Activated naive CD4-positive, alpha-beta T cell (primary cell): Measurements from ENCODE around the gene RYR2.

Experiments used
- DNase-seq, 4 experiments: peaks; one replicate each; lab custom pipeline; 2025; lab: John Stamatoyannopoulos, UW

The RYR2 gene

DNA sequence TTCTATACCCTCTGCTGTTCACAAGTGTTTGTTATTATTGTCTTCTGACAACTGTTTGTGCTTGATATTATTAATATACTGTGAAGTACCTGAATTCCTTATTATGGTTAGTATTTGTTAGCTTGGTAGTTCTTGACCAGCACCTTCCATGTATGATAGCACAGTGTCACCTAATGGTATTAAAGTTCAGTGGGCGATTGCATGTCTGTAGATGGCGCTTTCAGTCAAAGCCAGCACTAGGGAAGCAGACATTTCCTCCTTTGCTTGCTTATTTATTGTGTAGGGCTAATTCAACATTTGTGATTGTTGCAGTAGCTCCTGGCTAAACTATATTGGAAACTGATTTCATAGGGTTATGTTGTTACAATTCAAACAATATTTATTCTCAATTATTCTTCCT, 630.8 kb downstream of the RYR2 start:
- DNase-seq = no peak

DNA sequence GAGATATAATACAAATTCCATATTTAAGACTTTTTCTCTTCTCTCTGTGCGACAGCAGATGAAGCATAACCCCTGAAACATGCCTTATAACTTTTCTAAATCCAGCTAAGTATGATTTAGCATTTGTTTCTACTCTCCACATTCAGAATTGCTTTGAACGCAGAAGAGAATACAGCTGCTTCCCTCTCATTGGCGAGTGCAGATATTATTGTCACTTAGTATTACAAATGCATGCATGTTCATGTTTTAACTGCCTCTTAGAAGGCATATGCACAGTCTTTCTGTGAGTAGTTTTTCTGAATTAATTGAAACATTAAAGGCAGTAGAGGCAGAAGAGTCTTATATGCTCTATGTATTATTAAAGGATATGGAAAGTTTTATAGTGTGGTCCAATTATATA, 631.6 kb downstream of the RYR2 start:
- DNase-seq = no peak

DNA sequence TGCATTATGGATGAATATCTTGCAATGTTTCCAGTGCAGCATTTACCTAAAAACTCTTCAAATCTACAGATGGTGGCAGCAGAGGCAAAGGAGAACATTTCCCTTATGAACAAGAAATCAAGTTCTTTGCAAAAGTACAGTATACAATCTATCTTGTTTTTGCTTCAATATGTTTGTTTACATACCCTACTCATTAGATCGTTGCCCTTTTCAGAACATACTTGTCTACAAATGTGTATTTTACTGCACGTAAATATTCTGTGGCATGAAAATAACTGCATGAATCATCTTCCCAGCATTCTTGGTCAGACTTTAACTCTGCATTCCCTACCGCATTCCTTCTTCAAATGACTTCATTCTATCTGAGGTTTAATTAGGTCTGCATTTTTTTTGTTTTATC, 636.0 kb downstream of the RYR2 start:
- DNase-seq = no peak

DNA sequence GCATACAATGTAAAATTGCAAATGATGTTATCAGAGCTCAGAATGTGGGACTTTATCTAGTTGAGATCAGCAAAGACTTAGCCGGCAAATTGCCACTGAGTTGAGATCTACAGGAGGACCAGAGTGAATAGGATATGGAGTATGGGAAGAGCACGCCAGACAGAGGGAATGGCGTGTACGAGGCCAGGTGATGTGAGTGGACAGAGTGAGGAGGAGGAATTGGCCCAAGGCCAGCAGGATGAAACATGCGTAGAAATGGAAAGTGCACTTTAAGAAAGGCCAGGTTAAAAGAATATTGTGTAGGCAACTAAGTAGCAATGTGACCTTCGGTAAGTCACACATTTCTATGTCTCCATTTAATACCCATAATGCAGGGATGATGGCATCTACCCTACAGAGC, 637.7 kb downstream of the RYR2 start:
- DNase-seq = no peak

DNA sequence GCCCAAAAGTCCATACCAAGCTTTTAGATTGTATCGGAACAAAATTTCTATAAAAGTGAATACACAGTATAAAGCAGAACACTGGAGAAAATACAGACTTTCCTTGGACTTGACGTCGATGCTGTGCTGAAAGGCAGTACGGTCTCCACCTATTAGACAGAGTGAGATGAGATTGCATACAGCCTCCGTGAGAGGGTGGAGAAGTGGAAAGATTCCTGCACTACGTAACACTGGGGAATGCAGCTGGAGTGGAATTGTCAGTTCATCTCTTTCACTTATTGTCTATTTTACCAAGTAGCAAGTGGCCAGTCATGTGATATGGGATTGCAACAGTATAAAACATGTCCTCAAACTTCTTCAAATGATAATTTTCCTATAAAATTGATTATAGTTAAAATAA, 639.2 kb downstream of the RYR2 start:
- DNase-seq = no peak

DNA sequence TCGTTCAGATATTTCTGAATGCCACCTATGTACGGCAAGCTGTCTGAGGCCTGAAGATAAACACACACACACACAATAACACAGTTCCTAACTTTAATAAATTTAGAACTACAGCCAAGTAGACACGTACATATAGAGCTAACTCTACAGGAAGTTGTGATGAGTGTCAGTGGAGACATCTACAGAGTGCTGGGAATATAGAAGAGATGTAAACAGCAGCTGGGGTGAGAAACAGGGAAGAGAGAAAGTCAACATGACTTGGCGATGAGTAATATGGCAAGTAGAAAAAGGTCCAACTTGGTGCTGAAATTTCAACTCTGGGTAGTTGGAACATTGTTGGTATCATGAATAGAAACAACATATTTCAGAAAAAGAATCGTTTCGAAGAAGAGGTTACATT, 642.3 kb downstream of the RYR2 start:
- DNase-seq = no peak

DNA sequence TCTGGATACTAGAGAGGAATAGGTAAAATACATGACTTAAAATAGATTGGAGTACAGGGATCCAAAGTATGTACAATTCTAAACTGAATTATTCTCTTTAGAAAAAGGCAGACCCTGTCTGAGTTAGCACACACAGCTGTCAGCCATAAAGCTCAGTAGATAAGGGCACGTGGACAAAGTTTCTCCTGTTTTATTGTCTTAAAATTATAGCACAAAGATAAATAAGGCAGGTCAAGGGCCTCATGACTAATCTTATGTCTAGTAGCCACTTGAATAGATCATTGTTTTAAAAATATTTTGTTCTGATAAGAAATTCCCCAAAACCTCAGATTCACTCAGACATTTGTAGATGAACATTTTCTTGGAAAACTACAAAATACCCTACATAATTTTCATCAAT, 643.6 kb downstream of the RYR2 start:
- DNase-seq = no peak

DNA sequence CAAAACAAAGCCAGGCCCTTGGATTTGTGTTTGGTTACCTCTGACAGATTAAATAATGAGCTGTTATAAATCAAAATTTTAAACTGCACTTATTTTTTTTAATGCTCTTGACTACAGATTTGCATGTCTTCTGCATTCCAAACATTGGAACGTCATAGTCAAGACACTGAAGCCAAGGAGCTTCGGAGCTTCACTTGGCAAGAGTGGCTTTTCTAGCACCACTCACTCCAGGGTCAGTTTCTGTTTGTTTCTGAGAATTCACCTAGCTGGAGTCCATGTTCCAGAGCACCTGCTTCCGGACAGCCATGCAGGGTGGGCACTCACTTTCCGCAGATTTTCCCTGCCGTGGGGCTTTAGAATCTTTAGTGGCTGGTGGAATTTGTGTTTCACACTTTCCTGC, 645.8 kb downstream of the RYR2 start:
- no peak for DNase-seq

DNA sequence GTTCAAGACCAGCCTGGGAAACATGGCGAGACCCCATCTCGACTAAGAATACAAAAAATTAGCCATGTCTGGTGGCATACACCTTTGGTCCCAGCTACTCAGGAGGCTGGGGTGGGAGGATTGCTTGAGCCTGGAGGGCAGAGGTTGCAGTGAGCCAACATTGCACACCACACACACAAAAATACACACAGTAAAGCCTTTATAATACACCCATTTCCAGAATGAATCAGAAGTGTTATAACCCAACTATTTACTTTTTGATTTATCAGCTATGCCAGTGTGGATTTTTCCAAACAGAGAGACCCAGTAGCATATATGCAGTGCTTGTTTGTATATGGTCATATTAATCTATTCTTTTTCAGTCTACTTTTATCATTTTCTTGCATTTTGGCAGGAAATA, 648.7 kb downstream of the RYR2 start:
- DNase-seq = no peak

DNA sequence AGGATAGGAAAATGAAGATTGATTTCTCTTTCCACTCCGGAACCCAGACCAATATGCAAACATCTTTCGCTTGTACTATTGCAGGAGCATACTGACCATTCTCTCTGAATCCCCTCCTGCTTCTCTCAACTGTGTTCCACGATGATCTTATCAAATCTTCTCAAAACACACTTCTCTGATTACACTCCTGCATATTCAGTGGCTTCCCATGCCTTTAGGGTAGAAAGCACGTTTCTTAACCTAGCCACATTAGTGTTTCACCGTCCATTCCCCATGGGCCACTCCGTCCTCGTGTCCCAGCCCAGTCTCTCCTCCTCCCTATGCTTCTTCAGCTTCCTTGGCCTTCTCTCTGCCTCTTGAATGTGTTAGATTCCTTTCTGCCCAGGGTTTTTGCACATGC, 650.3 kb downstream of the RYR2 start:
- no peak for DNase-seq

DNA sequence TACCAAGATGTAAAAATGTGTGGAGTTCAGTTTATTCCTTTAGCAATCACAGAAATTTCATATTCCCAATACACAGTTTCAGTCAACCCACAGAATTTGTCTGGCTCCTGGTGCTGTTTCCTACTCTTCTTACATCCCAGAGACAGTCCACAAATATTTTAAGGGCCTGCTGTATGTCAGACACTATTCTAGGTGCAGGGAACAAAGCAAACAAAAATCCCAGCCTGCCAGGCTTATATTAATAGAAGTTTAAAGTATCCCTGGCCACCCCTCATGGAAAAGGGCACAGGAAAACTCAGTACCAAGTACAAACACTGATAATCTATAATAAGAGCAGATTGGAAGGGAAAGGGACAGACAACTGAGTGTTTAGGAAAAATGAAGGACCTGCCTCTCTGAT, 653.9 kb downstream of the RYR2 start:
- no peak for DNase-seq

DNA sequence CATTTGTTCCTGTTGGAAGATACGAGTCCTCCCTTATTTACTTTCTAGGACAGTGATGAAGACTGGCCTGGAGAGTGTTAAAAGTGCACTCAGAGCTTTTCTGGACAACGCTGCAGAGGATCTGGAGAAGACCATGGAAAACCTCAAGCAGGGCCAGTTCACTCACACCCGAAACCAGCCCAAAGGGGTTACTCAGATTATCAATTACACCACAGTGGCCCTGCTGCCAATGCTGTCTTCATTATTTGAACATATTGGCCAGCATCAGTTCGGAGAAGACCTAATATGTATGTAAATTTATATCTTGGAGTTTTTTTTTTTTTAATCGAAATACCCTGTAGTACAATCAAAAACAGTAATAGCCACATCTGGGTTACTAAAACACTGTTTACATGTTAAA, 658.2 kb downstream of the RYR2 start:
- DNase-seq = no peak

DNA sequence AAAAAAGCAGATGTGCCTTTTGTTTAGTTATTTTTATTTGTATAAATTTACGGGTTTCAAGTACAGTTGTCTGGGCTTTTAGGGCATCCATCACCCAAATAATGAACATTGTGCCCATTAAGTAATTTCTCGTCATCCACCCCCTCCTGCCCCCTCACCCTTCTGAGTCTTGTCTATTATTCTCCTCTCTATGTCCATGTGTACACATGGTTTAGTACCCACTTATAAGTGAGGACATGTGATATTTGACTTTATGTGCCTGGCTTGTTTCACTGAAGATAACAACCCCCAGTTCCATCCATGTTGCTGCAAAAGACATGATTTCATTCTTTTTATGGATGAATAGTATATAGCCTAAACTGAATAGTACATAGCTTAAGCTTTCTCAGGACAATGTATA, 659.5 kb downstream of the RYR2 start:
- no peak for DNase-seq

DNA sequence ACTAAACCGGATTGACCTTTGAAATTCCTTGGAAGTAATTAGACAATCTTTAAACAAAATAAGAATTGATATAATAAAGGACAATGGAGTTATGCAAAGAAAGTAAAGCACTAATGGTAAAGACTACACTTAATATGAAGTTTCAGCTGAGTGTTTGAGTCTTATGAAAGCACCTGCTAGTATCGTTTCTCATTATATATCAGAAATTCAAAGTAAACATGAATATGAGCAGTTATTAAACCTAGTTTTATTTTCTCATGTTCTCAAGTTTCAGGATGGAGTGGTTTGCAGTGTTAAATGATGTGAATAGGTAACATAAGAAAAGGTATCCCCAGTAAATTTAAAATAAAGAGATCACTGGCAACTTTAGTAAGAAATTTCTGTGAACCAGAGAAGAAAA, 660.2 kb downstream of the RYR2 start:
- no peak for DNase-seq

DNA sequence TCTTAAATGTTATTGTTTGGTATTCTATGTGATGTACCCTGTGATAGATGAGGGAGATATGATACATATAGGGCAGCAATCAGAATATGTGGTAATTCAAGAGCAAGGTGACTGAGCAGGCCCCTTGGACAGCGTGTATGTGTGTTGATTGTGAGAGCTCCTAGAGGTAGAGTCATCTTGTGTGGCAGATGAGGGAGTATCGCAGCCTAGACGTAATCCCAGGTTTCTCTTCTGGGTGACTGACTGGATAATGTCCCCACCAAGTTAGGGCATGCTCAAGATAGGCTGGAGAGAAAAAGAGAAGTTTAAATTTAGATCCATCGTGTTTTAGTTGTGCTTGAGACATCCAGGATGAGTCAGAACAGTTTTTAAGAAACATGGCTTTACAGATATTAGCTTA, 663.5 kb downstream of the RYR2 start:
- no peak for DNase-seq

DNA sequence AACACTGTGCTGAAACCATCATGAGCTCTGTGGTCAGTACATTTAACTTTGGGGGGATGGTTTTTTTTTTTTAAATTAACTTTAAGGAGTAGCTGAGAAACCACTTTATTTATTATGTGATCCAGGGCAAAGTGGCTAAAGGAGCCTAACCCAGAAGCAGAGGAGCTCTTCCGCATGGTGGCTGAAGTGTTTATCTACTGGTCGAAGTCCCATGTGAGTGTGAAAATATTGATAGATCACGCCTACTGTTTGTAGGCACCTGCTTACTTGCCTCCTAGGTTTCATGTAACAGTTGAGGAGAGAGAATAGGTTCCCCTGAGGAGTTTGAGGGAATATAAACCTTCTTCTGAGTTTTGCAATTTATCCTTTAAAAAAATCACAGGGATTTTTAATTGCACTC, 667.4 kb downstream of the RYR2 start:
- no peak for DNase-seq

DNA sequence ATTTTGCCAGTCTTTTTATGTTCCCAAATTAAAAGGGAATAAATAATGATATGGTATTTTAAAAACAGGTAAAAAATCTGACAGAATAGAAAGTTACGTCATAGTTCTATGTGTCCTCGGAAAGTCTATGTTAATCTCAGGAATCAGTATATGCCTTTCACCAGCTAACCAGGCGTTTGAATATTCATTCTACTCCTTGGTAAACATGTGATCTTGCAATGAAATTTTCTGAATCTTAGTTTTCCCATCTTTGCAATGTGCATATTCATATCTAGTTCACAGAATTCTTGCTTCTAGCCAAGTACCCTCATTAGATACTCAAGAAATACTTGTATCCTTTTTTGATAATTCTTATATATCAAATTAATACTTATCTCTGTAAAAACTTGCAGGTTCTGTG, 669.3 kb downstream of the RYR2 start:
- DNase-seq = no peak

DNA sequence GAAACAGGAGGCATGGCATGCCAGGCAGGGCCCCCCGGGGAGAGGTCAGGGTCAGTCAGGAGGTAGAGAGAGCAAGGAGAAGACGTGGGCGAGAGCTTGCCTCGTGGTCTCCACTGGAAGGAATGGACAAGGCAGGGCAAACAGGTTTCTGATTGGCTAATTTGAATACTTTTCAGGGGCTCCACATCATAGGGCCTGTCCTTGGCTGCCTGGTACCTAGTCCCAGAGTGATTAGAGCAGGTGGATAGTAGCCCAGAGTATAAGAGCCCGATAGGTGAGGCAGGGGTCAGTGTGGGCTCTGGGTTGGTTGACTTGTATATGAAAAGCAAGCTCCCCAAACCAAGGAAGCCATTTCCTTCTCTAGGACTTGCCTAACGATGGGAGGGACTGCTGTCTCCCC, 670.1 kb downstream of the RYR2 start:
- DNase-seq = no peak

DNA sequence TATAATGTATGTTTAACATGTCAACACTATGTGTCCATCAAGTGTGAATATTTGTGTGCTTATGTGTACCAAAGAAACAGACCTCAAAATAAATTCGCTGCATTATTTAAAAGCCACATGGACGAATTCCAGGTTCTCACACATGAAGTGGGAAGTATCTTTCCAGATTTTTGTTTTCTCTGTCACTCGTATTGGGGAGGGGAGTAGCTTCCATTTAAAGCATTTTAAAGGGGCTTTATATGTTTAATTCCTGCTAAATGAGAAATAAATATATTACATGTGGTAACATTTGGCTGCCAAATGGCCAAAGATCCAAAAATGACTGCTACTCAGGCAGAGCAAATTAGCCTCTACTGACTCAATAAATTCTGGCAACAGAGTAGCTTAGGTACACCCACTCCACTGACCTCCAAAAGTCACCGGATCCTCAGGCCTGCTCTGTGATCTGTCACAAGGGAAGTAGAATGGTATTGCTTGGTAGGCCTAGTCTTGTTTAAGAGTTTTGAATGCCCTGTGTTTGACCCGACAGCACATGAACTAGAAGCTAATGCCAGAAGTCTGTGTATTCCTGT, 670.7 kb downstream of the RYR2 start:
- no peak for DNase-seq

DNA sequence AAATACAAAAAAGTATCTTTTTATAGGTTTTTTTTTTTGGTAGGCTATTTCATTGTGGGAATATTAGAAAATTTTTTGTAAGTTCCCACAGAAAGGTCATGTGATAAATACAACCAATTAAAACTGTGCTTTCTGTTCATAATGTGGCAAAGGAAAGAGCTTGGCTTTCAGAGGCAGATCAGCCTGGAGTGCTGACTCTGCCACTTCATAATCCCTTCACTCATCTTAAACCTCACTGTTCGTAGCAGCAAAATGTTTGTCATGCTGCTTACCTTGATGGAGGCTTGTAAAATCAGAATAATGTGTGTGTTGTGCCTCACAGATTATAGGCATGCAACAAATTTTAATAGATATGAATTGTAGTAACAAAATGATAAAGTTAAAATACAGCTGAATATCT, 671.9 kb downstream of the RYR2 start:
- DNase-seq = no peak

DNA sequence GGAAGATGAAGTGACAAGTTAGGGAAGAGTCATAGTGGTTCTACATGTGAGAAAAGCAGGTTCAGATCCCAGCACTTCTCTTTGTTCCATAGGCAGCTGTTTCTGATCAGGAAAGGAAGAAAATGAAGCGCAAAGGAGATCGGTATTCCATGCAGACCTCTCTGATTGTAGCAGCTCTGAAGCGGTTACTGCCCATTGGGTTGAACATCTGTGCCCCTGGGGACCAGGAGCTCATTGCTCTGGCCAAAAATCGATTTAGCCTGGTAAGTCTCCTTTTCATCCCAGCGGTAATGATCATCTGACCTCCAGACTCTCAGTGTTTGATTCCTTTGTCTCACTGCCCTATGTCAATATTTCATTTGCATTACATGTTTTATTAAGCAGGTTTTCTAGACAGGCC, 675.1 kb downstream of the RYR2 start:
- DNase-seq = no peak

DNA sequence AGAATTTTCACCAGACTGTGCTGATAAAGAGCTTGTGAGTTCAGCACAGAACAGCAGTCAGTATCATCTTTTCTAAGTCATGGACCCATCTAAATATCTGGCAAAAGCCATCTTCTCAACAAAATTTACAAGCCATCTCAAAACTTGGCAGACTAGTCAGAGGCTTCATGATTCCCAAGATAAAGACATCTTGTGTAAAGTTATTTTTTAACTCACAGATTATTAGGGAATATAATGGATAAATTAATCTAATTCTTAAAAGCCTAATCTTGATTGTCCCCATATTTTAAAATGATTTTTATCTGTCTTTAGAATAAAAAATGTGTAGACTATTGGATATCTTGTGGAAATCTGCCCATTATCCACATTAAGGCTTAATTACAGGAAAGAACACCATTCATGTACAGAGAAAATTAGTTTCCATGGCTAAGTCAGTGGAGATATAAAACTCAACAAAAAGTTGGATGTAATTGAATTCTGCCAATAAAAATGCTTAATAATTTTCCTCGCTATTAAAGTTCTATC, 688.9 kb downstream of the RYR2 start:
- DNase-seq = no peak

DNA sequence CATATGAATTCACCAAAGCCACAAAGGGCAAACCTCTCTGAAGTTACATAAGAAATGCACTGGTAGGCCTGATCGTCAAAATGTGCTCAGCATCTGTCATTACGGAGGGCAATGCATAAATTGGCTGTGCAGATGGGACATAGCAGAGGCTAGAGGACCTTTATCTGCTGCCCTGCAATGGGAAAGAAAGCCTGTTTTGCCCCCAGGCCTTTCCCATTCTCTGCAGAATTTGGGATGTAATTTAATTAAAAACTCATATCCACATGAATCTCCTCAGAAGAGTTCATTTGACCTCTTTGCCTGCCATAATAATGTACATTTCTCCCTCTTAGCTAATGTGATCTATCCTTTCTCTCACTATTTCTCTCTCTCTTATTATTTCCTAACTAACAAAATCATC, 690.7 kb downstream of the RYR2 start:
- DNase-seq = no peak

DNA sequence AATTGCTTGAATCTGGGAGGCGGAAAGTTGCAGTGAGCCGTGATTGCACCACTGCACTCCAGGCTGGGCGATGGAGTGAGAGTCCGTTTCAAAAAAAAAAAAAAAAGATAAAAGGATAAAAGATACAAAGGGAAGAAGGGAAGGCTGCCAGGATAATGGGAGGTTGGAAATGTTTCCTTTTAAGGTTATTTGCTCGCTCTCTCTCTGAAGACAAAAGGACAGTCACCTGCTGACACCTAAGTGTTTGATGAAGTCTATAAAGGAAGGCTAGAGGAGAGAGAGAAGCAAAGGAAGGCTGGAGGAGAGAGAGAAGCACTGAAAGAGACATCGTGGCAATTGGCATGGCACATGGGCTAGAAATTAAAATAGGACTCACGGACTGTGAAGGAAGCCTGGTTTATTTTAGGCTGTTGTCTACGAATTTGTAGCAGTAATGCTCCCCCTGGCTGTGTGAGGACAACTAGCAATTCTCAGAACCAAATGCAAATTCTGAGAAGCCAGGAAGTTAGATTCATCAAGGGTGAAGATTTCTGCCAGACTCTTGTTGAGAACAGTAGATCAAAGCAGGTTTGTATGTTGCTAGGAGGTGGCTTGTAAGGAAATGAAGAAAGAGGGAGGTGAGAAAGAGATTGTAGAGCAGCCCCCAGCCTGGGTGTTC, 694.5 kb downstream of the RYR2 start:
- DNase-seq = no peak
